Body of pancreas (tissue), 4 donors: ENCODE measurements around the gene CEMIP2.

Experiments
- POLR2A ChIP-seq, 3 donors: fragments of 450-650 bp; IDR thresholded peaks; one replicate each; pipeline ENCODE4 v1.6.1; 2016; ENCODE audit warnings: antibody characterized with exemption in 3 of 3, mild to moderate bottlenecking in 2 of 3
- TF ChIP-seq, protein P1 (sequence below), 7 experiments: fragments of 450-650 bp in 4 of 7; fragments of 200-600 bp in 3 of 7; sonication (generic) in 3 of 7; IDR thresholded peaks; one replicate each; pipeline ENCODE4 v1.5.1; 2016 to 2019; ENCODE audit warnings: antibody characterized with exemption in 7 of 7

GRCh38 chr9:71778085-71778484 lies 9.8 kb upstream of the CEMIP2 start:
- TF ChIP-seq, protein P1, sequence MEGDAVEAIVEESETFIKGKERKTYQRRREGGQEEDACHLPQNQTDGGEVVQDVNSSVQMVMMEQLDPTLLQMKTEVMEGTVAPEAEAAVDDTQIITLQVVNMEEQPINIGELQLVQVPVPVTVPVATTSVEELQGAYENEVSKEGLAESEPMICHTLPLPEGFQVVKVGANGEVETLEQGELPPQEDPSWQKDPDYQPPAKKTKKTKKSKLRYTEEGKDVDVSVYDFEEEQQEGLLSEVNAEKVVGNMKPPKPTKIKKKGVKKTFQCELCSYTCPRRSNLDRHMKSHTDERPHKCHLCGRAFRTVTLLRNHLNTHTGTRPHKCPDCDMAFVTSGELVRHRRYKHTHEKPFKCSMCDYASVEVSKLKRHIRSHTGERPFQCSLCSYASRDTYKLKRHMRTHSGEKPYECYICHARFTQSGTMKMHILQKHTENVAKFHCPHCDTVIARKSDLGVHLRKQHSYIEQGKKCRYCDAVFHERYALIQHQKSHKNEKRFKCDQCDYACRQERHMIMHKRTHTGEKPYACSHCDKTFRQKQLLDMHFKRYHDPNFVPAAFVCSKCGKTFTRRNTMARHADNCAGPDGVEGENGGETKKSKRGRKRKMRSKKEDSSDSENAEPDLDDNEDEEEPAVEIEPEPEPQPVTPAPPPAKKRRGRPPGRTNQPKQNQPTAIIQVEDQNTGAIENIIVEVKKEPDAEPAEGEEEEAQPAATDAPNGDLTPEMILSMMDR (IDR thresholded peaks at IDR 0.05) = no peak
- TF ChIP-seq POLR2A (IDR thresholded peaks at IDR 0.05) = no peak
